Panc1 (cell line): Measurements from ENCODE around the gene SHISAL1. TPM values are rescaled to one million over a fixed set of nuclear protein-coding genes. Genes with fewer than 3 reads are reported as not detected.

Experiments used
- ATAC-seq: fragments of 200-7000 bp; cut with Tn5 transposase; 2 replicates; pipeline ENCODE4 v1.9.1; 2020; ENCODE audit warnings: mild to moderate bottlenecking, moderate library complexity
- BruUV-seq: library from RNA; stranded (reverse); fragments of 400-500 nt; replicated peaks from 2 replicates; lab custom pipeline; 2021; lab: Mats Ljungman, UMichigan
- CTCF ChIA-PET: fragments of 300-600 bp; sonication (Branson Sonifier 250); formaldehyde crosslinking; loops from one replicate; lab custom pipeline; 2022; ENCODE audit warnings: antibody characterized with exemption; lab: Charles Lee
- POLR2A ChIA-PET: fragments of 300-600 bp; sonication (Branson Sonifier 250); formaldehyde crosslinking; loops from one replicate; lab custom pipeline; 2022; ENCODE audit warnings: antibody characterized with exemption; lab: Charles Lee
- DNase-seq: peaks from one replicate; pipeline ENCODE4 v3.0.0-alpha.2; 2010; ENCODE audit warnings: low read depth, low spot score
- H3K27ac ChIP-seq: 2 replicates; pipeline ENCODE4 v1.5.1; 2011; ENCODE audit warnings: mild to moderate bottlenecking, low read length, inconsistent platforms
- H3K27me3 ChIP-seq: fragments of 200-500 bp; sonication (Bioruptor generic); 2 replicates; pipeline ENCODE4 v1.6.0; 2014; ENCODE audit warnings: low read length, inconsistent platforms; ENCODE audit not compliant: control insufficient read depth, insufficient read depth
- H3K36me3 ChIP-seq: fragments of 200-500 bp; sonication (Bioruptor generic); 2 replicates; pipeline ENCODE4 v1.5.1; 2014; ENCODE audit warnings: inconsistent platforms, mild to moderate bottlenecking, low read length, moderate library complexity; ENCODE audit not compliant: control insufficient read depth, insufficient read depth
- H3K4me1 ChIP-seq: 2 replicates; pipeline ENCODE4 v1.5.1; 2011; ENCODE audit warnings: inconsistent platforms, mild to moderate bottlenecking, low read length, moderate library complexity; ENCODE audit not compliant: control insufficient read depth, insufficient read depth
- H3K4me3 ChIP-seq, 2 experiments: 2 replicates each; pipeline ENCODE4 v1.5.1; 2011 to 2012; ENCODE audit warnings: low read depth in 2 of 2, low read length in 2 of 2, mild to moderate bottlenecking in 2 of 2, inconsistent platforms in 1 of 2, moderate library complexity in 1 of 2
- H3K9me3 ChIP-seq: fragments of 200-500 bp; sonication (Bioruptor generic); 2 replicates; pipeline ENCODE4 v1.5.1; 2014; ENCODE audit warnings: low read depth, mild to moderate bottlenecking, inconsistent platforms, low read length, moderate library complexity; ENCODE audit not compliant: control insufficient read depth, insufficient read depth
- CTCF ChIP-seq: fragments of 450-650 bp; IDR thresholded peaks from 2 replicates; pipeline ENCODE4 v1.5.1; 2017; ENCODE audit warnings: mild to moderate bottlenecking
- POLR2AphosphoS5 ChIP-seq: IDR thresholded peaks from 2 replicates; pipeline ENCODE4 v1.6.1; 2012; ENCODE audit warnings: mild to moderate bottlenecking, low read depth, low read length, moderate library complexity
- REST ChIP-seq, 2 experiments: IDR thresholded peaks; 2 replicates each; pipeline ENCODE4 v1.6.1; 2011 to 2012; ENCODE audit warnings: low read depth in 2 of 2, control low read depth in 1 of 2, low read length in 1 of 2, mild to moderate bottlenecking in 1 of 2, moderate library complexity in 1 of 2; ENCODE audit not compliant: insufficient read depth in 1 of 2
- SIN3A ChIP-seq: IDR thresholded peaks from 2 replicates; pipeline ENCODE4 v1.6.1; 2012; ENCODE audit warnings: low read depth, mild to moderate bottlenecking, low read length, moderate library complexity, borderline replicate concordance; ENCODE audit not compliant: insufficient read depth
- TCF7L2 ChIP-seq: IDR thresholded peaks from 2 replicates; pipeline ENCODE4 v1.6.1; 2011; ENCODE audit warnings: mild to moderate bottlenecking, low read depth, low read length, inconsistent platforms
- in situ Hi-C: cut with HindIII; loops from 2 replicates; pipeline ENCODE4 v1.10.0; 2016; ENCODE audit warnings: low sequenced_read_pairs, low pct_unique_long_range_greater_than_20kb
- intact Hi-C: fragments of 100-400 bp; cut with micrococcal nuclease; formaldehyde crosslinking; loops from one replicate; pipeline ENCODE4 v1.10.0; 2022; ENCODE audit not compliant: unreplicated experiment
- total RNA-seq: library from RNA; stranded (reverse); gene quantifications from one replicate; pipeline ENCODE4 v1.2.1, GENCODE V29; 2021; ENCODE audit not compliant: unreplicated experiment

SHISAL1 gene
- total RNA-seq, 1 experiment from 2014 or later, result 1.2 TPM

GRCh38 chr22:44212936-44213335, 99.8 kb downstream of the SHISAL1 start:
- Histone ChIP-seq H3K4me1 (no peaks in the 10 kb centered on the region), H3K4me3 (no peak overlapping the region), H3K9me3 (no peaks in the 10 kb centered on the region), H3K36me3 (no peaks in the 10 kb centered on the region), H3K27ac (no peak overlapping the region), H3K27me3 (no peaks in the 10 kb centered on the region)
- no TSS peak for BruUV-seq
- CTCF ChIA-PET, result no interaction called here
- ATAC-seq (no peak), DNase-seq (no peak)
- TF ChIP-seq SIN3A (no peak), POLR2AphosphoS5 (no peak), TCF7L2 (no peak), CTCF (no peak), REST (IDR thresholded peaks at IDR 0.05; ENCODE audit: insufficient read depth in 1 of 2, low read depth in 2 of 2, low read length in 1 of 2) (no peak)
- intact Hi-C loops, result no loop called here
- in situ Hi-C loops, result no loop called here
- POLR2A ChIA-PET, result no interaction called here

- no peak for DNase-seq
- Histone ChIP-seq H3K4me3 (no peak overlapping the region), H3K9me3 (no peaks in the 10 kb centered on the region), H3K4me1 (no peaks in the 10 kb centered on the region), H3K36me3 (no peaks in the 10 kb centered on the region), H3K27me3 (no peaks in the 10 kb centered on the region), H3K27ac (no peak overlapping the region)
- in situ Hi-C loops (no loop called here), intact Hi-C loops (no loop called here)
- BruUV-seq, result no TSS peak
- TF ChIP-seq SIN3A (no peak), REST (IDR thresholded peaks at IDR 0.05; ENCODE audit: insufficient read depth in 1 of 2, low read depth in 2 of 2, low read length in 1 of 2) (no peak), POLR2AphosphoS5 (no peak), TCF7L2 (no peak), CTCF (no peak)
- POLR2A ChIA-PET, result no interaction called here
- no peak for ATAC-seq
- CTCF ChIA-PET, result no interaction called here
These were observed 100.5 kb downstream of the SHISAL1 start for GRCh38 chr22:44211946-44212930.
